GM23338 (cell line): ENCODE data around the gene PELI1.

Experiments used
- CREB1 ChIP-seq: fragments of 250-450 bp; sonication (Bioruptor Pico); IDR thresholded peaks from 2 replicates; pipeline ENCODE4 v1.5.0; 2020; ENCODE audit warnings: low read depth, mild to moderate bottlenecking, moderate library complexity
- CTCF ChIP-seq, 2 experiments: fragments of 200-600 bp in 1 of 2; sonication (generic) in 1 of 2; conservative IDR thresholded peaks; 2 replicates each; pipeline versions ENCODE4 v1.5.1 to v1.6.1; 2016 to 2017; ENCODE audit warnings: antibody characterized with exemption in 2 of 2, low read depth in 2 of 2, mild to moderate bottlenecking in 2 of 2, moderate library complexity in 1 of 2
- ETS1 ChIP-seq: IDR thresholded peaks from 2 replicates; pipeline ENCODE4 v1.6.1; 2016; ENCODE audit warnings: antibody characterized with exemption
- EZH2 ChIP-seq: fragments of 200-600 bp; sonication (generic); IDR thresholded peaks from one replicate; pipeline ENCODE4 v1.8.0; 2017; ENCODE audit warnings: antibody characterized with exemption, mild to moderate bottlenecking, low read depth; ENCODE audit not compliant: unreplicated experiment
- EZH2phosphoT487 ChIP-seq: fragments of 200-600 bp; sonication (generic); IDR thresholded peaks from one replicate; pipeline ENCODE4 v1.8.1; 2018; ENCODE audit warnings: antibody characterized with exemption; ENCODE audit not compliant: unreplicated experiment
- JUNB ChIP-seq: IDR thresholded peaks from one replicate; pipeline ENCODE4 v1.6.1; 2016; ENCODE audit warnings: antibody characterized with exemption; ENCODE audit not compliant: unreplicated experiment
- NANOG ChIP-seq: IDR thresholded peaks from 2 replicates; pipeline ENCODE4 v1.6.1; 2016; ENCODE audit warnings: antibody characterized with exemption, borderline replicate concordance
- POLR2AphosphoS5 ChIP-seq: IDR thresholded peaks from 2 replicates; pipeline ENCODE4 v1.6.1; 2016; ENCODE audit warnings: antibody characterized with exemption, low read depth
- ZNF331 ChIP-seq: fragments of 250-450 bp; sonication (Bioruptor Pico); IDR thresholded peaks from 2 replicates; pipeline ENCODE4 v1.5.0; 2020; ENCODE audit warnings: low read depth, mild to moderate bottlenecking, moderate library complexity
- TF ChIP-seq, protein P1 (sequence below): IDR thresholded peaks from one replicate; pipeline ENCODE4 v1.6.1; 2018; ENCODE audit warnings: antibody characterized with exemption; ENCODE audit not compliant: unreplicated experiment
- TF ChIP-seq, protein P2 (sequence below): fragments of 250-450 bp; sonication (Bioruptor Pico); IDR thresholded peaks from 2 replicates; pipeline ENCODE4 v1.5.0; 2020; ENCODE audit warnings: mild to moderate bottlenecking, moderate library complexity

DNA sequence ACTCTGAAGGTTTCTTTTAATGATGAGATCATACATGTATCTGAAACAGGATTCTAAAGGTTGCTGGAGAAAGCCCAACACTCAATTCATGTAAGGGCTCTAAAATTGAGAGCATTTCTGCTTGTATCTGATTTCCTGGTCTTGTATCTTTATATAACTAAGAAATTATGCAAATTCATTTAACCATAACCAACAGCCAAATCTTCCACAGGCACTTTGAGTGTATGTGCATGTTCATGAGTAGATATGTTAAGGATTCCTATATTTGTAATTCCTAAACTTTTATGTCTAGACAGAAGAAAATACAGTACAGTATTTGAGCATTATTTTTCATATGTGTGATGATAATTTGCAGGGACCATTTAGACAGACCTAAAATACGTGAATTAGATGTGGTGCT is 20.4 kb upstream of the PELI1 start:
- no peak for TF ChIP-seq CTCF (conservative IDR thresholded peaks at IDR 0.05; ENCODE audit: low read depth in 2 of 2)
- no peak for TF ChIP-seq ETS1
- TF ChIP-seq POLR2AphosphoS5: no peak
- no peak for TF ChIP-seq EZH2
- TF ChIP-seq EZH2phosphoT487: no peak
- no peak for TF ChIP-seq CREB1 (CRISPR knock-in tag)
- no peak for TF ChIP-seq JUNB
- TF ChIP-seq, protein P1, sequence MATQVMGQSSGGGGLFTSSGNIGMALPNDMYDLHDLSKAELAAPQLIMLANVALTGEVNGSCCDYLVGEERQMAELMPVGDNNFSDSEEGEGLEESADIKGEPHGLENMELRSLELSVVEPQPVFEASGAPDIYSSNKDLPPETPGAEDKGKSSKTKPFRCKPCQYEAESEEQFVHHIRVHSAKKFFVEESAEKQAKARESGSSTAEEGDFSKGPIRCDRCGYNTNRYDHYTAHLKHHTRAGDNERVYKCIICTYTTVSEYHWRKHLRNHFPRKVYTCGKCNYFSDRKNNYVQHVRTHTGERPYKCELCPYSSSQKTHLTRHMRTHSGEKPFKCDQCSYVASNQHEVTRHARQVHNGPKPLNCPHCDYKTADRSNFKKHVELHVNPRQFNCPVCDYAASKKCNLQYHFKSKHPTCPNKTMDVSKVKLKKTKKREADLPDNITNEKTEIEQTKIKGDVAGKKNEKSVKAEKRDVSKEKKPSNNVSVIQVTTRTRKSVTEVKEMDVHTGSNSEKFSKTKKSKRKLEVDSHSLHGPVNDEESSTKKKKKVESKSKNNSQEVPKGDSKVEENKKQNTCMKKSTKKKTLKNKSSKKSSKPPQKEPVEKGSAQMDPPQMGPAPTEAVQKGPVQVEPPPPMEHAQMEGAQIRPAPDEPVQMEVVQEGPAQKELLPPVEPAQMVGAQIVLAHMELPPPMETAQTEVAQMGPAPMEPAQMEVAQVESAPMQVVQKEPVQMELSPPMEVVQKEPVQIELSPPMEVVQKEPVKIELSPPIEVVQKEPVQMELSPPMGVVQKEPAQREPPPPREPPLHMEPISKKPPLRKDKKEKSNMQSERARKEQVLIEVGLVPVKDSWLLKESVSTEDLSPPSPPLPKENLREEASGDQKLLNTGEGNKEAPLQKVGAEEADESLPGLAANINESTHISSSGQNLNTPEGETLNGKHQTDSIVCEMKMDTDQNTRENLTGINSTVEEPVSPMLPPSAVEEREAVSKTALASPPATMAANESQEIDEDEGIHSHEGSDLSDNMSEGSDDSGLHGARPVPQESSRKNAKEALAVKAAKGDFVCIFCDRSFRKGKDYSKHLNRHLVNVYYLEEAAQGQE: no peak
- TF ChIP-seq ZNF331 (CRISPR knock-in tag): no peak
- TF ChIP-seq, protein P2, sequence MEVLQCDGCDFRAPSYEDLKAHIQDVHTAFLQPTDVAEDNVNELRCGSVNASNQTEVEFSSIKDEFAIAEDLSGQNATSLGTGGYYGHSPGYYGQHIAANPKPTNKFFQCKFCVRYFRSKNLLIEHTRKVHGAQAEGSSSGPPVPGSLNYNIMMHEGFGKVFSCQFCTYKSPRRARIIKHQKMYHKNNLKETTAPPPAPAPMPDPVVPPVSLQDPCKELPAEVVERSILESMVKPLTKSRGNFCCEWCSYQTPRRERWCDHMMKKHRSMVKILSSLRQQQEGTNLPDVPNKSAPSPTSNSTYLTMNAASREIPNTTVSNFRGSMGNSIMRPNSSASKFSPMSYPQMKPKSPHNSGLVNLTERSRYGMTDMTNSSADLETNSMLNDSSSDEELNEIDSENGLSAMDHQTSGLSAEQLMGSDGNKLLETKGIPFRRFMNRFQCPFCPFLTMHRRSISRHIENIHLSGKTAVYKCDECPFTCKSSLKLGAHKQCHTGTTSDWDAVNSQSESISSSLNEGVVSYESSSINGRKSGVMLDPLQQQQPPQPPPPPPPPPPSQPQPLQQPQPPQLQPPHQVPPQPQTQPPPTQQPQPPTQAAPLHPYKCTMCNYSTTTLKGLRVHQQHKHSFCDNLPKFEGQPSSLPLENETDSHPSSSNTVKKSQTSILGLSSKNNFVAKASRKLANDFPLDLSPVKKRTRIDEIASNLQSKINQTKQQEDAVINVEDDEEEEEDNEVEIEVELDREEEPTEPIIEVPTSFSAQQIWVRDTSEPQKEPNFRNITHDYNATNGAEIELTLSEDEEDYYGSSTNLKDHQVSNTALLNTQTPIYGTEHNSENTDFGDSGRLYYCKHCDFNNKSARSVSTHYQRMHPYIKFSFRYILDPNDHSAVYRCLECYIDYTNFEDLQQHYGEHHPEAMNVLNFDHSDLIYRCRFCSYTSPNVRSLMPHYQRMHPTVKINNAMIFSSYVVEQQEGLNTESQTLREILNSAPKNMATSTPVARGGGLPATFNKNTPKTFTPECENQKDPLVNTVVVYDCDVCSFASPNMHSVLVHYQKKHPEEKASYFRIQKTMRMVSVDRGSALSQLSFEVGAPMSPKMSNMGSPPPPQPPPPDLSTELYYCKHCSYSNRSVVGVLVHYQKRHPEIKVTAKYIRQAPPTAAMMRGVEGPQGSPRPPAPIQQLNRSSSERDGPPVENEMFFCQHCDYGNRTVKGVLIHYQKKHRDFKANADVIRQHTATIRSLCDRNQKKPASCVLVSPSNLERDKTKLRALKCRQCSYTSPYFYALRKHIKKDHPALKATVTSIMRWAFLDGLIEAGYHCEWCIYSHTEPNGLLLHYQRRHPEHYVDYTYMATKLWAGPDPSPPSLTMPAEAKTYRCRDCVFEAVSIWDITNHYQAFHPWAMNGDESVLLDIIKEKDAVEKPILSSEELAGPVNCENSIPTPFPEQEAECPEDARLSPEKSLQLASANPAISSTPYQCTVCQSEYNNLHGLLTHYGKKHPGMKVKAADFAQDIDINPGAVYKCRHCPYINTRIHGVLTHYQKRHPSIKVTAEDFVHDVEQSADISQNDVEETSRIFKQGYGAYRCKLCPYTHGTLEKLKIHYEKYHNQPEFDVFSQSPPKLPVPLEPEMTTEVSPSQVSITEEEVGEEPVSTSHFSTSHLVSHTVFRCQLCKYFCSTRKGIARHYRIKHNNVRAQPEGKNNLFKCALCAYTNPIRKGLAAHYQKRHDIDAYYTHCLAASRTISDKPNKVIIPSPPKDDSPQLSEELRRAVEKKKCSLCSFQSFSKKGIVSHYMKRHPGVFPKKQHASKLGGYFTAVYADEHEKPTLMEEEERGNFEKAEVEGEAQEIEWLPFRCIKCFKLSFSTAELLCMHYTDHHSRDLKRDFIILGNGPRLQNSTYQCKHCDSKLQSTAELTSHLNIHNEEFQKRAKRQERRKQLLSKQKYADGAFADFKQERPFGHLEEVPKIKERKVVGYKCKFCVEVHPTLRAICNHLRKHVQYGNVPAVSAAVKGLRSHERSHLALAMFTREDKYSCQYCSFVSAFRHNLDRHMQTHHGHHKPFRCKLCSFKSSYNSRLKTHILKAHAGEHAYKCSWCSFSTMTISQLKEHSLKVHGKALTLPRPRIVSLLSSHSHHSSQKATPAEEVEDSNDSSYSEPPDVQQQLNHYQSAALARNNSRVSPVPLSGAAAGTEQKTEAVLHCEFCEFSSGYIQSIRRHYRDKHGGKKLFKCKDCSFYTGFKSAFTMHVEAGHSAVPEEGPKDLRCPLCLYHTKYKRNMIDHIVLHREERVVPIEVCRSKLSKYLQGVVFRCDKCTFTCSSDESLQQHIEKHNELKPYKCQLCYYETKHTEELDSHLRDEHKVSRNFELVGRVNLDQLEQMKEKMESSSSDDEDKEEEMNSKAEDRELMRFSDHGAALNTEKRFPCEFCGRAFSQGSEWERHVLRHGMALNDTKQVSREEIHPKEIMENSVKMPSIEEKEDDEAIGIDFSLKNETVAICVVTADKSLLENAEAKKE (CRISPR knock-in tag): no peak
- no peak for TF ChIP-seq NANOG
